ENCODE results near the gene PPM1F. TPM values are rescaled to one million over a fixed set of nuclear protein-coding genes. Genes with fewer than 3 reads are reported as not detected.
"Not testable (repeated sequence)": the region's sequence is repeated elsewhere in the genome, so short reads cannot be mapped to it uniquely, and the experiment has no call there.

Gene PPM1F
- polyA plus RNA-seq, 6 donors from 2014 or later: 4.9 to 11.5 (median 8.2) TPM

- Mint-ChIP-seq H3K27ac (no peak overlapping the region), H3K4me1 (no peaks in the 10 kb centered on the region), H3K4me3 (no peak overlapping the region), H3K27me3 (no peaks in the 10 kb centered on the region), H3K9me3 (no peaks in the 10 kb centered on the region), H3K36me3 (no peaks in the 10 kb centered on the region)
- DNase-seq (no peak), ATAC-seq (ENCODE audit: low read depth in 2 of 2) (no peak)
Observed at GRCh38 chr22:21887841-21888240, 64.8 kb downstream of the PPM1F start.

GRCh38 chr22:21883930-21884329, 68.7 kb downstream of the PPM1F start:
- not testable (repeated sequence) for H3K27me3 Mint-ChIP-seq; H3K36me3 Mint-ChIP-seq; DNase-seq; ATAC-seq (ENCODE audit: low read depth in 2 of 2); H3K4me1 Mint-ChIP-seq; H3K27ac Mint-ChIP-seq; H3K9me3 Mint-ChIP-seq; H3K4me3 Mint-ChIP-seq

- H3K36me3 Mint-ChIP-seq; H3K4me3 Mint-ChIP-seq; DNase-seq; H3K27me3 Mint-ChIP-seq; ATAC-seq (ENCODE audit: low read depth in 2 of 2); H3K4me1 Mint-ChIP-seq; H3K9me3 Mint-ChIP-seq; H3K27ac Mint-ChIP-seq: not testable (repeated sequence)
Observed at GRCh38 chr22:21882754-21883333, 69.8 kb downstream of the PPM1F start.

- Mint-ChIP-seq H3K27ac (peak overlapping the region in 1 of 6 donors; percentile 71), H3K9me3 (no peaks in the 10 kb centered on the region), H3K36me3 (no peaks in the 10 kb centered on the region), H3K4me1 (no peaks in the 10 kb centered on the region), H3K27me3 (no peaks in the 10 kb centered on the region), H3K4me3 (no peak overlapping the region)
- ATAC-seq (ENCODE audit: low read depth in 2 of 2) (no peak), DNase-seq (no peak)
Observed at GRCh38 chr22:21881841-21882753, 70.6 kb downstream of the PPM1F start.

- Mint-ChIP-seq H3K27me3 (no peaks in the 10 kb centered on the region), H3K9me3 (no peaks in the 10 kb centered on the region), H3K4me3 (no peak overlapping the region), H3K36me3 (no peaks in the 10 kb centered on the region), H3K27ac (peak overlapping the region in 2 of 6 donors; percentile 48 to 71), H3K4me1 (peaks cover 0 to 4% (median 0%) of the 10 kb centered on the region in 3 donors)
- DNase-seq: no peak
- no peak for ATAC-seq (ENCODE audit: low read depth in 2 of 2)
Observed at GRCh38 chr22:21876486-21877176, 76.0 kb downstream of the PPM1F start.

GRCh38 chr22:21874953-21875352, 77.7 kb downstream of the PPM1F start:
- ATAC-seq (ENCODE audit: low read depth in 2 of 2); H3K4me1 Mint-ChIP-seq; H3K36me3 Mint-ChIP-seq; H3K27me3 Mint-ChIP-seq; H3K9me3 Mint-ChIP-seq; H3K27ac Mint-ChIP-seq; H3K4me3 Mint-ChIP-seq; DNase-seq: not testable (repeated sequence)

- DNase-seq (no peak), ATAC-seq (ENCODE audit: low read depth in 2 of 2) (no peak)
- peaks cover 6 to 10% (median 9%) of the 10 kb centered on the region in 3 donors for H3K4me1 Mint-ChIP-seq
- no peaks in the 10 kb centered on the region for H3K9me3 Mint-ChIP-seq
- H3K27ac Mint-ChIP-seq: no peak overlapping the region
- no peak overlapping the region for H3K4me3 Mint-ChIP-seq
- no peaks in the 10 kb centered on the region for H3K36me3 Mint-ChIP-seq
- no peaks in the 10 kb centered on the region for H3K27me3 Mint-ChIP-seq
Observed at GRCh38 chr22:21873619-21874018, 79.0 kb downstream of the PPM1F start.

- not testable (repeated sequence) for H3K27me3 Mint-ChIP-seq; H3K36me3 Mint-ChIP-seq; ATAC-seq (ENCODE audit: low read depth in 2 of 2); H3K27ac Mint-ChIP-seq; H3K9me3 Mint-ChIP-seq; DNase-seq
- Mint-ChIP-seq H3K4me3 (peak overlapping the region in 1 of 8 donors; percentile 31), H3K4me1 (peaks cover 14 to 19% (median 18%) of the 10 kb centered on the region in 3 donors)
Observed at GRCh38 chr22:21872741-21873140, 79.9 kb downstream of the PPM1F start.

Other genes starting within 250 kb of the PPM1F start
- gene YPEL1, start 217.1 kb downstream of the PPM1F start, polyA plus RNA-seq (ENCODE audit: low read depth in 6 of 6): 10 to 100 TPM; 16.6 to 37.2 (median 29.9) TPM
- 100 to 1,000 TPM in 2 of 6 donors, 10 to 100 TPM in 4; 68.6 to 114 (median 93.2) TPM for gene MAPK1, start 85.2 kb downstream of the PPM1F start, polyA plus RNA-seq (ENCODE audit: low read depth in 6 of 6)
- gene TOP3B, start 29.9 kb upstream of the PPM1F start, polyA plus RNA-seq (ENCODE audit: low read depth in 6 of 6): 10 to 100 TPM; 10.4 to 27.8 (median 15.9) TPM

All from naive B cell (primary cell).